CD4-positive, alpha-beta T cell treated with Interleukin-21 for 1 hour (primary cell): ENCODE measurements around the gene GPR18.

ENCODE experiments used
- DNase-seq: peaks from one replicate; pipeline ENCODE4 v3.0.0-alpha.2; 2020

The GPR18 gene

DNA sequence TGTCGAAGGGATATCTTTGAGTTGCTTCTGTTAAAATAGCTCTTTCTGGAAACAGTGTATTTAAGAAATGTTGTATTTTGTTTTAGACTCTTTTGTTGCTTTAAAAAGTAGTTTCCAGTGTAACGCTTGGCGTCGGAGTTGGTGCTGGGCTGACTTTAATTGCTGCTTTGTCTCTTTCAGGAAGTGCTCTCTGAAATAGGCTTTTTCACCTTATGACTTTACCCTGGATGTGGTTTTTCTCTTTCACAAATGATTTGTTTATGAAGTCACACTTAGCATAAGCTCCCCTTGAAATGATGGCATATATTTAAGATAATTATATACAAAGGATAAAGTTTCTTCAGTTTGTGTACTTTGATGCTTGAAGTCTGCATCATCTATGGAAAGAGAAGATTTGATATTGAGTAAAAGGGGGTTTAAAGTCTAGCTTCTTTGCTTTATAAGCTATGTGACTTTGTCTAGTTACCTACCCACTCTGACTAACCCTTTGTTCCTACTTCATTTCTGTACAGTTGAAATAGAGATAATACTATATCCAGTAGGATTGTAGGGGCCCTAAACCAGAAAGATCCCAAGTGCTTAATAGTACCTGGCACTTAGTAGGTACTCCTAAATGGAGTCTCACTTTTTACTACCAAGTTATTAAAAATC is at the start of gene GPR18:
TSS of gene GPR18 (minus strand) at position 170 of the 651 bp plus-strand sequence. CDS start 2,507 bp downstream, outside the sequence.
- DNase-seq: peak; percentile 68

DNA sequence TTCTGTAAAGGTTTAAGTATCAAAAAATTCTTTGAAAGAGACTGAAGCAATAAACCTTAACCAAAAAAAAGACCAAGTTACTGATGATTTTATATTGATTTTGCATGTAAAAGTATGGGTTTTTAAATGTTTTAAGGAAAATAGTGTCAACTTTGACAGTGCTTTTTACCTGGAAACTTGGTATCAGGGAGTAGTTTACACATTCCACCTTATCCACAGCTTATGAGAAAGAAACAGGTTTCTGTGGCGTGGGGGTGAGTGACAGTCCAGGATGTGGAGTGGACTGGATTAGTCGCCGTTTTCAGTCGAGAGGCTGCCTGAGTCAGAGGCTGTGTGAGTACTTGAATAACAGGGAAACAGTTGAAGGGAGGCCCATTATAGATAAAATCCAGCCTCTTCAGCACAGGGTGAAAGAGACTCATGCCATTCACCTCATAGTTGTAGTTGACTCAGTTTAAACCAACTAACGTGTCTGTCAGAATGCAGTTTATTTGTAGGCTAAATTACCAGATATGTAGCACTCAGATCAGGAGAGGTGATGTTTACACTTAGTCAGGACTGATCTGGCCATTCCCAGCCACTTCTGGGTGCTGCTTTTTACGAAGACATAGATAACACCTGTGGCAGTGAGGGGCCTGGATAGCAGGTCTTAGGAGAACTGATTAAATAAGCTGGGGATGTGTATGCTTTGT is 49.6 kb upstream of the GPR18 start:
- no peak for DNase-seq

DNA sequence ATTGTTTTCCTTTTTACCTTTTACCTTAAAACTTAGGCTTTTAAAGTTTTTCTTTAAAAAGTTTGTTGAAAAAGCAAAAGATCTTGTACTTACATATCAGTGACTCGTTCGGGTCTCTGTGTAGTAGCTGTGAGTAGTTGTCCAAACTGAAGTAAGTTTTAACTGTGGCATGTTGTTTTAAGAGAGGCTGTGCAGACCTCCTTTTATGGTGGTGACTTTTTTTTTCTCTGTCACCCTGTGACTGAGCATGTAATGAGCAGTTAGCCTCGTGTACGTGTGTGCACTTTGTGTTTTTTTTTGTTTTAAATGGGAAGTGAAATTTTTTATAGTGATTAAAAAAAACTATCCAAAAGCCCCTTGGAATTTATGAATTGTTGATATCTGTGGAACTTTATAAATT is 49.1 kb upstream of the GPR18 start, which contains the start of gene GPR183:
TSS of gene GPR183 (minus strand) at position 153 of the 400 bp plus-strand sequence. CDS start 11,254 bp downstream, outside the sequence.
- DNase-seq: peak; percentile 87

DNA sequence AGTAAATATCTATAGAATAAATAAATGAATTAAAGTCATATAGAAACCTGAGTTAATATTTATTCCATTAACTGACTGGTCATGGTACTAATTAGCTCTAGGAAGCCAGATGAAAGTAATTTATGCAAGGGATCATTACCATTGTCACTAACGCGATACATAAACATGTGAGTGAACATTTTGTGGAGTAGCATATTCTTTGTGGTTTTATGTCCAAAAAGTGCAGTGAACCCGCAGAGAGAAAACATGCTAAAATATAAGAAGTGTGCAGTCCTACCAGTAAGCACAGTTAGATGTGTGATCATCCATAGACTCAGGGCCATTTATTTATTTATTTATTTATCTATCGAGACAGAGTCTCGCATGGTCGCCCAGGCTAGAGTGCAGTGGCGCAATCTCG is 47.4 kb upstream of the GPR18 start:
- no peak for DNase-seq

- no peak for DNase-seq
Observed at GRCh38 chr13:99305158-99305557, 47.0 kb upstream of the GPR18 start.

- DNase-seq: no peak
Observed at GRCh38 chr13:99304541-99304940, 46.4 kb upstream of the GPR18 start.

GRCh38 chr13:99303863-99304521 is 45.8 kb upstream of the GPR18 start:
- peak; percentile 67 for DNase-seq

GRCh38 chr13:99302637-99303505 is 44.7 kb upstream of the GPR18 start:
- DNase-seq: no peak

DNA sequence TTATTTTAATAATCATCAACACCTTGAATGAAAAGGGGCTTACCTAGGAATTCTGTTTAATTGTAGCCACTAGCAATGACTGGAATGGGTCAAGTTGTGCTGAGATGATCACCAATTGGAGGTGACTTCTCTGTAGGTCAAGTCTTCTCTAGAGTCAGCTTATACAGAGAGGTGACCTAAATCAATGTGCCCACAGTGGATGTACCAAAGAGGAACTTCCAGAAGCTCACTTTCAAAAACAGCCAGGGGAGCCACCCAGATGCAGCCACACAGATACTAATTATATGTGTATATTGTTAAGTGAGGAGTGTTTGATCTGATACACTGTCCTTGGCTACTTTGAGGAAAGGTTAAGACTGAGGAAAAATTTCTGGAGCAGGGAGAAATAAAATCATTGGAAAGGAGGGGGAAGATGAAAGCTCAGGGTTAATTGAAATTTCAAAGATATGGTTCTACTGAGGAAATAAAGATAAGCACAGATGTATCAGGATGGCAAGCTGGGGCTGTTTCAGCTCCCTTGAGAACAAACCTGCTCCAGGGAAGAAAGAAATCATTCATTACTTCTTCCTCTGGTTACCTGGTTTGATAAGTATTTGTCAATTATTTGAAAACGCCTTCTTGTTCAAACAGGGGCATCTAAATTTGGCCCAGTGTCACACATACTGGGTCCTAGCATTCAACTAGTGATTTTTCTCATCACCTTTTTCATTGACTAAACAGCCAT is 43.9 kb upstream of the GPR18 start:
- no peak for DNase-seq

DNA sequence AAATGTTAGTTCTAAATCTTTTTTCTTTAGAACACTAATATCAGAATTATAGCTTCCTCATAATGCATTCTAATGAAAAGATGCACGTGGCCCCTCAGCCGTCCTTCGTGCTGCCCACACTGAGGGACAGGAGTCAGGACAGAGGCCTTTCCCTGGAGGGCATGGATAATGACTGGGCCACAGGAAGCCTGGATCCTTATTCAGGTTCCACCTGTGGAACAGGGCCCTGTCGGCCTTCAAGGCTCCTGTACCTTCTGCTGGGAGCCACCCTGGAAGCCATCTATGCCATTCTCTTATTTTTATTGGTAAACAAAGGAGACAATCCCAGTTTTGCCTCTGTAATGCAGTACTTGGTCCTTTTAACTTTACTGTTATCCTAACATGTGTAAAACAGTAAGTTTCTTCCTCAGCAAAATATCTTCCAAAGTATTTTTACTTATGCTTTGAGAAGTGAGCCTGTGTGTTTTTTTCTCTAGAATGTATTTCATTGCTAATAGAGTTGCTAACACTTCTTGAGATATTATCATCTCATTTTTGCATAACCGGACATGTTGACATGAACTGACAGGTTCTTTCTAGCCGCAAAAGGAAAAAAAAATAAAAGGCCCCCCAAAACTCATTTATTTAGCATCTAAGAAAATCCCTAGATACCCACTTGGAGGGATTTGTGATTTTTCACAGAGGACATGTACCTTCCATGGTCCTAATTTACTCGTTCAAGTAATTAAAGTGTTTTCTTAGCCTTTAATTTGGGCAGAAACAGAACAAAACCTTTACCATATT is 43.1 kb upstream of the GPR18 start:
- DNase-seq: no peak

DNA sequence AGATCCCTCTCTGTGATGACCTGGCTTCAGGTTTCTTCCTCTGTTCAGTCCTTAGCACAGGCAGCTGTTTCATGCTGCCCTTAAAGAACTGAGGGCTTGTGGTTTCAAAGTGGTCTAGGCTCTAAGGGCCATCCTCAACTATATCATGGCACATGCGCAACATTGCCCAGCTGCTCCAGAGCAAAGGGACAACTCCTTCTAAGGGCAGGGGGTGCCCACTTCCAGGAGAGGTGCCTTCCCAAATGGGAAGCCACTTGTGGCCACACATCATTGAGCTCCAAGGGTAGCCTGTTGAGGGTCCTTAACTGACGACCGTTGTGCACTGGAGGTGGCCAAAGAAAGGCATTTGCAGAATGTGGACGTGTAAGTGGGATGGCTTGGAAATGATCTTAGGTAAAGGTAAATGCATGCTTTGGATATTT is 41.8 kb upstream of the GPR18 start:
- no peak for DNase-seq

DNA sequence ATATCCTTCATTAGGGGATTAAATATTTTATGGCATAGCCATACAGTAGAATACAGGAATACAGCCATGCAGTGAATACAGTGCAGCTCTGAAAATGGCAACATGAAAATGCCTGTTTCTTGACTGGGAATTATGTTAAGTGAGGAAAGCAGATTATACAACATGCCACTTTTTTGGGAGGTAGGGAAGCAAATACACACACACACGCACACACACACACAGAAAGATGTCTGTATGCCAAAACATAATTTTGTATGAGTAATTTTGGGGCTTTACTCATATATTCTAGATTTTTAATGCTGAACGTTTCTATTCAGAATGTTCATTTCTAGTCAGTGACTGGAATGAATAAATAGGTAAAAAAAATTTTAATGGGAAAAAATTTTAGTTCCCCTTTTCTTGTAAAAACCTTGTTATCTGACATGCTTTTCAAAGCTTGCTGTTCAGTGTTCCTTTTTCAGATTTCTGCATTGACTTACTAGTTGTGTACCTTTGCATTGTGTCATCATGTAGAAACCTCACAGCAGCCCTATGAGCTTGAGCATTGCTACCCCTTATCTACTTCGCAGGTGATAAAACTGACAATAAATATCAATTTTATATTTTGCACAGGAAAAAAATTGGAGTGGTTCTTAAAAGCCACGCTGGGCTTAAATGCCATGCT is 41.2 kb upstream of the GPR18 start:
- no peak for DNase-seq

DNA sequence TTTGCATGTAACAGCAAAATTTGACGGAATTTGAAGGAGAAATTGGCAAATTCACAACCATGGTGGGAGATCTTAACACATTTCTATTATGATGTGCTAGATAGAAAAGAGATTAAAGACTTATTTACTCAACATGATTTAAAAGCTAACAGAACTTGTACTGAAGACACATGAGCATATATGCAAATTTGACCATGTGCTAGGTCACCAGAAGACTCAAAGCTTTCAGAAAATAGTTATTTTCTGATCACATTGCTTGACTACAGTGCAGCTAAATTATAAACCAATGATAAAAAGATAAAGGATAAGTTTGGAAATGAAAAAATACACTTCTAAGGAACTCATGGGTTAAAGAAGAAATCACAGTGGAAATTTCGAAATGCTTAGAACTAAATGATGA is 39.9 kb upstream of the GPR18 start:
- no peak for DNase-seq

- no peak for DNase-seq
Observed at GRCh38 chr13:99297331-99297730, 39.2 kb upstream of the GPR18 start.

- DNase-seq: peak; percentile 75
Observed at GRCh38 chr13:99296398-99296797, 38.2 kb upstream of the GPR18 start.

DNA sequence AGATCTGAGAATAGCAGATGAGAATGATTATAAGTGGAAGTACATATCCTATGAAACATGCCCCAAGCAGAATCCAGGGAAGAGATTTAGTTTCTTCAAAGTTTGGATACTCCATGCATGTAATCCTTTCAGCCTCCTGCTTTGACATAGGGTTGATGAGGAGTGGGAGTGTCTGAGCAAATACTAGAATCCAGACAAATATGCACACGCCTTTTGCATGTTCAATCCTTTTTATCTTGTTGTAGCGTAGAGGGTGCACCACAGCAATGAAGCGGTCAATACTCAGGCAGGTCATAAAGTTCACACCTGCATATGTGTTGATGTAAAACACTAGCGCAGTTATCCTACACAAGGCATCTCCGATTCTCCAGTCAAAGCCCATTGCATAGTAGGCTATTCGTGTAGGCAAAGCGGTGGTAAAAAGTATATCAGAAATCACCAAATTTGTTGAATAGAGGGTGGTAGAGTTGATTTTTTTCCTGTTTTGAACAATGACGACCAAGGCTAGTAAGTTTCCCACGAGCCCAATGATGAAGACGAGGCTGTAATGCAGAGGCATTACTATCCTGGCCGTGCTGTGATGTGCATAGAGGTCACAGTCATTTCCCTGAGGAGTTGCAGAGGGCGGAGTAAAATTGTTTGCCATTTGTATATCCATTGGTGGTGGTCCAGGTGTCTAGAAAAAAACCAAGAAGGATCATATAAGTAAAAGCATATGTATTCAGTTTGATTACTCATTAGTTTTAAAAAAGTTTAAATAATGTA is 37.5 kb upstream of the GPR18 start:
- DNase-seq: no peak

GRCh38 chr13:99294958-99295357 is 36.8 kb upstream of the GPR18 start:
- DNase-seq: no peak

GRCh38 chr13:99294198-99294597 is 36.0 kb upstream of the GPR18 start:
- no peak for DNase-seq

DNA sequence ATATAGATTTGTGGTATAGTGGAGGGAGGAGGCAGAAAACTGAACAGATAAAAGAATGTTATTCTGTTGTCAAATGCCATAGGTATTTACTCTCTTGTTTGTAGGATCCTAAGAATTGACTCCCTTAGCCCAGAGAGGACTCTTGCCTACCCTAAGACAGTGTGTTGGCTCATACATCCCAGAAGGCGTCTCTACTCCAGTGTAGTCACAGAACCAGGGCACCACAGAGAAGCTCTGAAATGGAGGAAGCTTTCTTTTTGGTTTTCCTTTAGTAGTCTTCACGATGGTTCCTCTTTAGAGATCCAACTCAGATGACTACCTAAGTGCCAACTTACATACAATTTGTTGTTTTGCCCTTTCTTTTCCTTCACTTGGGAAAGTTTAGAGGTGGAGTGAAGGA is 35.0 kb upstream of the GPR18 start:
- DNase-seq: no peak

GRCh38 chr13:99290894-99291293 is 32.7 kb upstream of the GPR18 start:
- DNase-seq: peak; percentile 59
